WTC11 (cell line): ENCODE measurements around the gene ST6GALNAC6. TPM values are rescaled to one million over a fixed set of nuclear protein-coding genes. Genes with fewer than 3 reads are reported as not detected.

Experiments
- ATAC-seq: fragments of 200-7000 bp; cut with Tn5 transposase; 2 replicates; pipeline ENCODE4 v1.10.0; 2021; ENCODE audit warnings: mild to moderate bottlenecking, moderate library complexity
- CTCF ChIA-PET: fragments of 300-600 bp; sonication (Branson Sonifier 250); formaldehyde crosslinking; loops from one replicate; lab custom pipeline; 2021; ENCODE audit warnings: antibody characterized with exemption; lab: Charles Lee
- POLR2A ChIA-PET: fragments of 350-600 bp; sonication (Branson Sonifier 250); formaldehyde crosslinking; loops from one replicate; lab custom pipeline; 2021; ENCODE audit warnings: antibody characterized with exemption; lab: Charles Lee
- DNase-seq: peaks from one replicate; pipeline ENCODE4 v3.0.0; 2021; ENCODE audit warnings: low spot score
- H3K27ac Mint-ChIP-seq: 2 replicates; pipeline ENCODE4 v1.8.0; 2021; ENCODE audit warnings: mixed read lengths
- H3K27me3 Mint-ChIP-seq: 2 replicates; pipeline ENCODE4 v1.8.0; 2021; ENCODE audit warnings: low read depth, mild to moderate bottlenecking, moderate library complexity, mixed read lengths
- H3K36me3 Mint-ChIP-seq: 2 replicates; pipeline ENCODE4 v1.8.0; 2021; ENCODE audit warnings: mixed read lengths
- H3K4me1 Mint-ChIP-seq: 2 replicates; pipeline ENCODE4 v1.8.0; 2022; ENCODE audit warnings: mixed read lengths
- H3K4me3 Mint-ChIP-seq: 2 replicates; pipeline ENCODE4 v1.8.0; 2021; ENCODE audit warnings: mild to moderate bottlenecking, moderate library complexity, mixed read lengths
- H3K9me3 Mint-ChIP-seq: 2 replicates; pipeline ENCODE4 v1.8.0; 2021; ENCODE audit warnings: mixed read lengths
- CDX4 ChIP-seq: fragments of 250-450 bp; sonication (Bioruptor Pico); IDR thresholded peaks from 2 replicates; pipeline ENCODE4 v1.9.0; 2021; ENCODE audit warnings: moderate library complexity, mild to moderate bottlenecking, inconsistent platforms, borderline replicate concordance
- CREB1 ChIP-seq: sonication (generic); formaldehyde crosslinking; IDR thresholded peaks from 2 replicates; pipeline ENCODE4 v1.8.0; 2023; ENCODE audit warnings: mild to moderate bottlenecking, missing genetic modification reagents
- IRF2 ChIP-seq: sonication (generic); formaldehyde crosslinking; IDR thresholded peaks from 2 replicates; pipeline ENCODE4 v1.8.0; 2022; ENCODE audit warnings: low read depth, missing genetic modification reagents, borderline replicate concordance
- KAT7 ChIP-seq: sonication (generic); formaldehyde crosslinking; IDR thresholded peaks from 2 replicates; pipeline ENCODE4 v1.8.1; 2023; ENCODE audit warnings: missing genetic modification reagents, mild to moderate bottlenecking, borderline replicate concordance
- MXD4 ChIP-seq: fragments of 250-450 bp; sonication (Bioruptor Pico); IDR thresholded peaks from 2 replicates; pipeline ENCODE4 v1.8.0; 2021; ENCODE audit warnings: mild to moderate bottlenecking, moderate library complexity, borderline replicate concordance
- NR3C1 ChIP-seq: sonication (generic); formaldehyde crosslinking; conservative IDR thresholded peaks from 2 replicates; pipeline ENCODE4 v1.8.1; 2023; ENCODE audit warnings: low read depth, mild to moderate bottlenecking, missing genetic modification reagents
- PREB ChIP-seq: sonication (generic); formaldehyde crosslinking; IDR thresholded peaks from 2 replicates; pipeline ENCODE4 v1.8.1; 2022; ENCODE audit warnings: mild to moderate bottlenecking, missing genetic modification reagents, moderate library complexity, borderline replicate concordance
- PRRX2 ChIP-seq: fragments of 250-450 bp; sonication (Bioruptor Pico); IDR thresholded peaks from 2 replicates; pipeline ENCODE4 v1.8.0; 2021; ENCODE audit warnings: mild to moderate bottlenecking
- RELA ChIP-seq: sonication (generic); formaldehyde crosslinking; IDR thresholded peaks from 2 replicates; pipeline ENCODE4 v1.8.1; 2022; ENCODE audit warnings: missing genetic modification reagents, mild to moderate bottlenecking, borderline replicate concordance
- SMAD3 ChIP-seq: sonication (generic); formaldehyde crosslinking; IDR thresholded peaks from 2 replicates; pipeline ENCODE4 v1.8.0; 2022; ENCODE audit warnings: missing genetic modification reagents, mild to moderate bottlenecking, borderline replicate concordance
- SOX15 ChIP-seq: fragments of 250-450 bp; sonication (Bioruptor Pico); IDR thresholded peaks from 2 replicates; pipeline ENCODE4 v1.9.0; 2021; ENCODE audit warnings: mild to moderate bottlenecking
- TCF7 ChIP-seq: sonication (generic); formaldehyde crosslinking; IDR thresholded peaks from 2 replicates; pipeline ENCODE4 v1.8.0; 2022; ENCODE audit warnings: mild to moderate bottlenecking, low read depth, missing genetic modification reagents, moderate library complexity
- TP53 ChIP-seq: sonication (generic); formaldehyde crosslinking; IDR thresholded peaks from 2 replicates; pipeline ENCODE4 v1.8.1; 2023; ENCODE audit warnings: mild to moderate bottlenecking, missing genetic modification reagents
- USF1 ChIP-seq: sonication (generic); formaldehyde crosslinking; IDR thresholded peaks from 2 replicates; pipeline ENCODE4 v1.8.0; 2022; ENCODE audit warnings: mild to moderate bottlenecking, missing genetic modification reagents
- ZBTB21 ChIP-seq: sonication (generic); formaldehyde crosslinking; IDR thresholded peaks from 2 replicates; pipeline ENCODE4 v1.8.1; 2023; ENCODE audit warnings: mild to moderate bottlenecking, missing genetic modification reagents, borderline replicate concordance
- ZMAT4 ChIP-seq: fragments of 250-450 bp; sonication (Bioruptor Pico); IDR thresholded peaks from 2 replicates; pipeline ENCODE4 v1.9.0; 2021; ENCODE audit warnings: mild to moderate bottlenecking
- ZNF219 ChIP-seq: sonication (generic); formaldehyde crosslinking; IDR thresholded peaks from 2 replicates; pipeline ENCODE4 v1.8.0; 2023; ENCODE audit warnings: missing genetic modification reagents, mild to moderate bottlenecking, borderline replicate concordance
- ZNF232 ChIP-seq: sonication (generic); formaldehyde crosslinking; IDR thresholded peaks from 2 replicates; pipeline ENCODE4 v1.8.0; 2022; ENCODE audit warnings: mild to moderate bottlenecking, missing genetic modification reagents
- ZNF317 ChIP-seq: sonication (generic); formaldehyde crosslinking; IDR thresholded peaks from 2 replicates; pipeline ENCODE4 v1.8.1; 2023; ENCODE audit warnings: low read depth, mild to moderate bottlenecking, moderate library complexity, missing genetic modification reagents, borderline replicate concordance
- total RNA-seq: library from RNA; stranded (reverse); gene quantifications from 3 replicates; pipeline ENCODE4 v1.2.3, GENCODE V29; 2021
- TF ChIP-seq, protein P1 (sequence below): sonication (generic); formaldehyde crosslinking; IDR thresholded peaks from 2 replicates; pipeline ENCODE4 v1.8.0; 2023; ENCODE audit warnings: missing genetic modification reagents, mild to moderate bottlenecking, borderline replicate concordance
- TF ChIP-seq, protein P2 (sequence below): sonication (generic); formaldehyde crosslinking; conservative IDR thresholded peaks from 2 replicates; pipeline ENCODE4 v1.8.1; 2023; ENCODE audit warnings: mild to moderate bottlenecking, low read depth, missing genetic modification reagents, moderate library complexity
- TF ChIP-seq, protein P3 (sequence below): fragments of 200-600 bp; IDR thresholded peaks from 2 replicates; pipeline ENCODE4 v1.8.0; 2022; ENCODE audit warnings: antibody characterized with exemption
- TF ChIP-seq, protein P4 (sequence below): sonication (generic); formaldehyde crosslinking; IDR thresholded peaks from 2 replicates; pipeline ENCODE4 v1.8.1; 2022; ENCODE audit warnings: mild to moderate bottlenecking, moderate library complexity, missing genetic modification reagents

The ST6GALNAC6 gene
- total RNA-seq, 1 experiment from 2014 or later, result 47.5 TPM

- Mint-ChIP-seq H3K36me3 (no peaks in the 10 kb centered on the region), H3K4me1 (peaks cover 10% of the 10 kb centered on the region), H3K27me3 (no peaks in the 10 kb centered on the region), H3K9me3 (no peaks in the 10 kb centered on the region), H3K4me3 (no peak overlapping the region), H3K27ac (peak overlapping the region; percentile 73; the same call in 1 of the 2 replicates)
- TF ChIP-seq ZNF219 (CRISPR knock-in tag) (no peak), ZMAT4 (CRISPR knock-in tag) (no peak), KAT7 (CRISPR knock-in tag) (no peak), ZNF232 (CRISPR knock-in tag) (no peak), CDX4 (no peak), MXD4 (CRISPR knock-in tag) (no peak), NR3C1 (CRISPR knock-in tag) (no peak), ZBTB21 (CRISPR knock-in tag) (no peak), USF1 (CRISPR knock-in tag) (no peak), RELA (CRISPR knock-in tag) (no peak), CREB1 (CRISPR knock-in tag) (no peak), ZNF317 (CRISPR knock-in tag) (no peak), SOX15 (CRISPR knock-in tag) (no peak), SMAD3 (no peak)
- TF ChIP-seq, protein P1, sequence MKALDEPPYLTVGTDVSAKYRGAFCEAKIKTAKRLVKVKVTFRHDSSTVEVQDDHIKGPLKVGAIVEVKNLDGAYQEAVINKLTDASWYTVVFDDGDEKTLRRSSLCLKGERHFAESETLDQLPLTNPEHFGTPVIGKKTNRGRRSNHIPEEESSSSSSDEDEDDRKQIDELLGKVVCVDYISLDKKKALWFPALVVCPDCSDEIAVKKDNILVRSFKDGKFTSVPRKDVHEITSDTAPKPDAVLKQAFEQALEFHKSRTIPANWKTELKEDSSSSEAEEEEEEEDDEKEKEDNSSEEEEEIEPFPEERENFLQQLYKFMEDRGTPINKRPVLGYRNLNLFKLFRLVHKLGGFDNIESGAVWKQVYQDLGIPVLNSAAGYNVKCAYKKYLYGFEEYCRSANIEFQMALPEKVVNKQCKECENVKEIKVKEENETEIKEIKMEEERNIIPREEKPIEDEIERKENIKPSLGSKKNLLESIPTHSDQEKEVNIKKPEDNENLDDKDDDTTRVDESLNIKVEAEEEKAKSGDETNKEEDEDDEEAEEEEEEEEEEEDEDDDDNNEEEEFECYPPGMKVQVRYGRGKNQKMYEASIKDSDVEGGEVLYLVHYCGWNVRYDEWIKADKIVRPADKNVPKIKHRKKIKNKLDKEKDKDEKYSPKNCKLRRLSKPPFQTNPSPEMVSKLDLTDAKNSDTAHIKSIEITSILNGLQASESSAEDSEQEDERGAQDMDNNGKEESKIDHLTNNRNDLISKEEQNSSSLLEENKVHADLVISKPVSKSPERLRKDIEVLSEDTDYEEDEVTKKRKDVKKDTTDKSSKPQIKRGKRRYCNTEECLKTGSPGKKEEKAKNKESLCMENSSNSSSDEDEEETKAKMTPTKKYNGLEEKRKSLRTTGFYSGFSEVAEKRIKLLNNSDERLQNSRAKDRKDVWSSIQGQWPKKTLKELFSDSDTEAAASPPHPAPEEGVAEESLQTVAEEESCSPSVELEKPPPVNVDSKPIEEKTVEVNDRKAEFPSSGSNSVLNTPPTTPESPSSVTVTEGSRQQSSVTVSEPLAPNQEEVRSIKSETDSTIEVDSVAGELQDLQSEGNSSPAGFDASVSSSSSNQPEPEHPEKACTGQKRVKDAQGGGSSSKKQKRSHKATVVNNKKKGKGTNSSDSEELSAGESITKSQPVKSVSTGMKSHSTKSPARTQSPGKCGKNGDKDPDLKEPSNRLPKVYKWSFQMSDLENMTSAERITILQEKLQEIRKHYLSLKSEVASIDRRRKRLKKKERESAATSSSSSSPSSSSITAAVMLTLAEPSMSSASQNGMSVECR, result no peak
- TF ChIP-seq, protein P2, sequence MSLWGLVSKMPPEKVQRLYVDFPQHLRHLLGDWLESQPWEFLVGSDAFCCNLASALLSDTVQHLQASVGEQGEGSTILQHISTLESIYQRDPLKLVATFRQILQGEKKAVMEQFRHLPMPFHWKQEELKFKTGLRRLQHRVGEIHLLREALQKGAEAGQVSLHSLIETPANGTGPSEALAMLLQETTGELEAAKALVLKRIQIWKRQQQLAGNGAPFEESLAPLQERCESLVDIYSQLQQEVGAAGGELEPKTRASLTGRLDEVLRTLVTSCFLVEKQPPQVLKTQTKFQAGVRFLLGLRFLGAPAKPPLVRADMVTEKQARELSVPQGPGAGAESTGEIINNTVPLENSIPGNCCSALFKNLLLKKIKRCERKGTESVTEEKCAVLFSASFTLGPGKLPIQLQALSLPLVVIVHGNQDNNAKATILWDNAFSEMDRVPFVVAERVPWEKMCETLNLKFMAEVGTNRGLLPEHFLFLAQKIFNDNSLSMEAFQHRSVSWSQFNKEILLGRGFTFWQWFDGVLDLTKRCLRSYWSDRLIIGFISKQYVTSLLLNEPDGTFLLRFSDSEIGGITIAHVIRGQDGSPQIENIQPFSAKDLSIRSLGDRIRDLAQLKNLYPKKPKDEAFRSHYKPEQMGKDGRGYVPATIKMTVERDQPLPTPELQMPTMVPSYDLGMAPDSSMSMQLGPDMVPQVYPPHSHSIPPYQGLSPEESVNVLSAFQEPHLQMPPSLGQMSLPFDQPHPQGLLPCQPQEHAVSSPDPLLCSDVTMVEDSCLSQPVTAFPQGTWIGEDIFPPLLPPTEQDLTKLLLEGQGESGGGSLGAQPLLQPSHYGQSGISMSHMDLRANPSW (CRISPR knock-in tag), result no peak
- CTCF ChIA-PET, result interaction anchor here (3.4 to 4.2 kb wide), 2 partner anchors 45 to 137 kb away, joined by 49 to 115 read pairs; partner anchors contain the start of gene TOR2A
- POLR2A ChIA-PET, result no interaction called here
- ATAC-seq, result no peak
- DNase-seq, result no peak
These were observed 27.9 kb downstream of the ST6GALNAC6 start for GRCh38 chr9:127871531-127871930.

DNA sequence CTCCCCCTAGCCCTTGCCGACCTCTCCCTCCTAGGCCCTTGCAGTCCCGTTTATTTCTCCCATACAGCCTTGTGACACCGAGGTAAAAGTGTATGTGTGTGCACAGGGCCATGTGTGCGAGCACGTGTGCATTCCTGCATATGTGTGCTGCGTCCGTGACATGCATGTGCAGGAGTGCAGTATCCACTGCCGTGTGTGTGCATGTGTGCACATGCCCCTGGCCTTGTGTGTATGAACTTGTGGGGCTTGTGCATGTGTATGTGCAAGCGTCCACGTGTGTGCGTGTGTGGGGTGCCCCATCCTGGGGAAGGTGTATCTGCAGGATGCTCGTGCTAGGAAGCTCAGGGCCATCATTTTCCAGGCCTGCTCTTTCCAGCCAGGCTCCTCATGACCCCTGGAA, 28.5 kb downstream of the ST6GALNAC6 start:
- DNase-seq (no peak), ATAC-seq (no peak)
- ChIA-PET POLR2A (no interaction called here), CTCF (interaction anchor here (1.8 to 4.2 kb wide), 13 partner anchors 11 to 381 kb away, joined by 5 to 115 read pairs (median 16); partner anchors contain the start of genes FPGS and TOR2A)
- no peaks in the 10 kb centered on the region for H3K36me3 Mint-ChIP-seq
- H3K4me1 Mint-ChIP-seq, result peaks cover 10% of the 10 kb centered on the region
- no peaks in the 10 kb centered on the region for H3K27me3 Mint-ChIP-seq
- H3K27ac Mint-ChIP-seq, result no peak overlapping the region
- H3K9me3 Mint-ChIP-seq, result no peaks in the 10 kb centered on the region
- H3K4me3 Mint-ChIP-seq, result no peak overlapping the region
- TF ChIP-seq, protein P3, sequence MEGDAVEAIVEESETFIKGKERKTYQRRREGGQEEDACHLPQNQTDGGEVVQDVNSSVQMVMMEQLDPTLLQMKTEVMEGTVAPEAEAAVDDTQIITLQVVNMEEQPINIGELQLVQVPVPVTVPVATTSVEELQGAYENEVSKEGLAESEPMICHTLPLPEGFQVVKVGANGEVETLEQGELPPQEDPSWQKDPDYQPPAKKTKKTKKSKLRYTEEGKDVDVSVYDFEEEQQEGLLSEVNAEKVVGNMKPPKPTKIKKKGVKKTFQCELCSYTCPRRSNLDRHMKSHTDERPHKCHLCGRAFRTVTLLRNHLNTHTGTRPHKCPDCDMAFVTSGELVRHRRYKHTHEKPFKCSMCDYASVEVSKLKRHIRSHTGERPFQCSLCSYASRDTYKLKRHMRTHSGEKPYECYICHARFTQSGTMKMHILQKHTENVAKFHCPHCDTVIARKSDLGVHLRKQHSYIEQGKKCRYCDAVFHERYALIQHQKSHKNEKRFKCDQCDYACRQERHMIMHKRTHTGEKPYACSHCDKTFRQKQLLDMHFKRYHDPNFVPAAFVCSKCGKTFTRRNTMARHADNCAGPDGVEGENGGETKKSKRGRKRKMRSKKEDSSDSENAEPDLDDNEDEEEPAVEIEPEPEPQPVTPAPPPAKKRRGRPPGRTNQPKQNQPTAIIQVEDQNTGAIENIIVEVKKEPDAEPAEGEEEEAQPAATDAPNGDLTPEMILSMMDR, result no peak
- TF ChIP-seq TCF7 (CRISPR knock-in tag), result no peak
- no peak for TF ChIP-seq TP53
- no peak for TF ChIP-seq PRRX2 (CRISPR knock-in tag)
- TF ChIP-seq RELA (CRISPR knock-in tag), result no peak
- no peak for TF ChIP-seq CREB1 (CRISPR knock-in tag)
- TF ChIP-seq PREB (CRISPR knock-in tag), result no peak
- TF ChIP-seq, protein P4, sequence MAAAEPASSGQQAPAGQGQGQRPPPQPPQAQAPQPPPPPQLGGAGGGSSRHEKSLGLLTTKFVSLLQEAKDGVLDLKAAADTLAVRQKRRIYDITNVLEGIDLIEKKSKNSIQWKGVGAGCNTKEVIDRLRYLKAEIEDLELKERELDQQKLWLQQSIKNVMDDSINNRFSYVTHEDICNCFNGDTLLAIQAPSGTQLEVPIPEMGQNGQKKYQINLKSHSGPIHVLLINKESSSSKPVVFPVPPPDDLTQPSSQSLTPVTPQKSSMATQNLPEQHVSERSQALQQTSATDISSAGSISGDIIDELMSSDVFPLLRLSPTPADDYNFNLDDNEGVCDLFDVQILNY (CRISPR knock-in tag), result no peak
- no peak for TF ChIP-seq IRF2
